DMS153 (cell line): ENCODE measurements around the gene ACOX1.
A peak's percentile ranks its signal among the peaks of the same experiment; 100 is the strongest.

Experiments
- DNase-seq: peaks from one replicate; lab custom pipeline; 2025; lab: John Stamatoyannopoulos, UW

The ACOX1 gene

DNA sequence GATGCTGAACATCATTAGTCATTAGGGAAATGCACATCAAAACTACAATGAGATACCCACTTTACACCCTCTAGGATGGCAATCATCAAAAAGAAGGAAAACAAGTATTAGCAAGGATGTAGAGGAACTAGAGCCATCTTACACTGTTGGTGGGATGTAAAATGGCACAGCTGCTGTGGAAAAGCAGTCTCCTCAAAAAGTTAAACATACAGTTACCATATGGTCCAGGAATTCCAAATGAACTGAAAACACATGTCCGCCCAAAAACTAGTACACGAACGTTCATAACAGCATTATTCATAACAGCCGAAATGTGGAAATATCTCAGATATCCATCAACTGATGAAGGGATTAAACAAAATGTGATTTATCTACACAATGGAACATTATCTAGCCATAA is 45.2 kb downstream of the ACOX1 start:
- DNase-seq = no peak

DNA sequence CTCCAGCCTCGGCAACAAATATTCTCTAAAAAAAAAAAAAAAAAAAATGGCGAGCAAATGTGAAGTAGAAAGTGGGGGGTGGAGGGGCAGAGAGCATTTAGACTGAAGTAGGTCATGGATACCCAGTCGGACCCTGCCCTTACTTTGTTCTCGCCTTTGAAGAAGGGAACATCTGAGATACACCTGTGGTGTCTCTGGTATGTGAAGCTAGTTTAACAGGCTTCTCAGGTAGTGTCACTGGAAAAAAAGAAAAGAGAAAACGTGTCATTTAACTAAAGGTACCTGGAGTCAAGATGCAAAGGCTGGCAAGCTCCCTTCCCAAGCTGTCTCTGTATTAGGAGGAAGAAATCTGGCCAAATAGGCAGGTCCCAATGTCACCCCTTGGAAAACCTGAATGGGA is 46.1 kb downstream of the ACOX1 start:
- no peak for DNase-seq

DNA sequence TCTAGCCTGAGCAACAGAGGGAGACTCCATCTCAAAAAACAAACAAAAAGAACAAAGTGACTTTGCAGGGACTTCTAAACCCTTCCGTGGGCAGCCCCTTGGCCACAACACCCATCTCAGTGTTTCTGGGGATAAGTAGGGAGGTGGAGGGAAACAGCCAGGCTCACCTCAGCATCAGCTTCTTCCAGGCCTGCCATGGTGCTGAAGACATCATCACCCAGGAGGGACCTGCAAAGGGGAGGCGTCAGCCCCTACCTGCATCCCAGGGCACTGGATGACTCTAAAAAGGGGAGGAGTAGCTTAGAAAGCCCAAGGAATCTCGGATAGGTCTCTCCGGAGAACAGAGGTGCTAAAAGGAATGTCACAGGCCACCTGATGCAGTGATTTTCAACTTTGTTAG is 47.9 kb downstream of the ACOX1 start:
- DNase-seq = no peak

DNA sequence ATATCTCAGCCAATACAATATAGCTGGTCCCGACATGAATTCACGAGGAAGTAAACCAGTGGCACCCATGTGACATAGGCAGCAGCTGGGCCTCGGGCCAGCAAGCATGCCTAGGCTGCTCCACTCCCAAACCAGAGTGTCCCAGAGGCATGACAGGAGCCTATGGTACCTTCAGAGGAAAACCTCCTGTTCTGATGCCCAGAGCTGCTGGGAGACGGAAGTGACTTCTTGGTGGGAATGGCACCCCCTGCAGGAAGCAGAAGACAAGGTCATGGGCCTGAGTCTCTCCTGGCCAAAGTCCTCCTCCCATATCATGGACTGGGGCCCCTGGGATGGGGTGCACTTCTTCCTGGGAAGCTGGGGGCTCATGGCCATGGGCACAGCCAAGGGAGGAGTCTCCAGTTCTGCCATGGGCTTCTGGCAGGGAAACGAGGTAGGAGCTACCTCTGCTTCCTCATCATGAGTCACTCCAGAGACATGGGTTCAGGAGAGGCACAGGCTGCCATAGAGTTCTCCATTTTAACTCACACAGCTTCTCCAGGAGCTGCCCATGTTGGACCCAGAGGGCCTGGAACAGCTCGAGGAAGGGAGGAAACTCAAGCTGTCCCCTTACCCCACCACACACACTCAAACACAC is 51.6 kb downstream of the ACOX1 start:
- DNase-seq = no peak

DNA sequence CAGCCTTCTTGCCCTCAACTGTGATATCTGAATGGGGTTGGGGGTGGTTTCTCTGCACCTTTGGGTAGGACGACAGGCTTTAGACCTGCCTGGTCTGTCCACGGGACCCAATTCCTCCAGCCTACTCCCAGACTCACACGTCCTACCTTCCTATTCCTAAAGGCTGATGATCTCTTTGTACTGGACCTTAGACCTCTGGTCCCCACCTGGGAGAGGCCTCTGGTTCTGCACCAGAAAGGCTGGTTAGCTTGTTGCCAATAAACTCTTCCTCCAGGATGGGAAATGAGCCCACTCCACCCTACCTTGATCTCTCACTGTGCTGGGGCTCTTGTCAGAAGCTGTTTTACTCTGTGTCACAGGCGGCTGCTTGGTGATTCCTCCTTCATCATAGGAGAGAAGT is 52.5 kb downstream of the ACOX1 start:
- DNase-seq = no peak

DNA sequence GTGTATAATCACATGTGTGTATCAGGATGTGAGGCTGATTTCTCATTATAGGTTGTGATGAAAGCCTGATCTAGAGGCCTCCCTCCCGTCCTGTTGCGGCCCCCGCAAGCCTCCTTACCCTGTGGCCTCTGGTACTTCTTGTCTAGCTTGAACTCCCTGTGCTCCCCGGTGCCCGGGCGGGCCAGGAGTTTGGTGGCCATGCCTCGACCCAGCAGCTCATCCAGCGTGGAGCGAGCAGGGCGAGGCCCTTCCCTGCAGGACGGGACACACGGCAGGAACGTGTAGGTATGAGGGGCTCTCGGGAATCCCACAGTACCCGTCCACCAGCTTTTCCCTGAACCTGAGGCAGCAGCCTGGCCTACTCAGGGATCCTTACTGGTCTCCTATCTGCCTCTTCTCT is 53.1 kb downstream of the ACOX1 start:
- DNase-seq = no peak

DNA sequence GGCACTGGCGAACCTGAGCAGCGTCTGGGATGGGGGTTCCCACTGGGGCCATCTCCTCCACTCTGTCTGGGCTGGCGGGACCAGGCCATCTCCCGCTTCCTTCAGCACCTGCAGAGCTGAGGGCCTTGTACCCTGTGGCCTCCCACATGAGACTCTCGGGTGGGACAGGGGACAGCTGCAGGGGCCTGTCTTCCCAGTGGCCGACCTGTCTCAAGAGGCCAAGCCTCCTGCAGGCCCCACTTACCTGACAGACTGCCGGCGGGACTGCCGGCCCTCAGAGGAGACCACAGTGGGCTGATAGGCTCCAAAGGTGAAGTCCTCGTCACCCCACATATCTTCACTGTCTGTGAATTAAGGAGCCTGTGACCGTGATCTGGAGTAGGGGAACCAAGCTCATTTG is 53.9 kb downstream of the ACOX1 start:
- DNase-seq = no peak

DNA sequence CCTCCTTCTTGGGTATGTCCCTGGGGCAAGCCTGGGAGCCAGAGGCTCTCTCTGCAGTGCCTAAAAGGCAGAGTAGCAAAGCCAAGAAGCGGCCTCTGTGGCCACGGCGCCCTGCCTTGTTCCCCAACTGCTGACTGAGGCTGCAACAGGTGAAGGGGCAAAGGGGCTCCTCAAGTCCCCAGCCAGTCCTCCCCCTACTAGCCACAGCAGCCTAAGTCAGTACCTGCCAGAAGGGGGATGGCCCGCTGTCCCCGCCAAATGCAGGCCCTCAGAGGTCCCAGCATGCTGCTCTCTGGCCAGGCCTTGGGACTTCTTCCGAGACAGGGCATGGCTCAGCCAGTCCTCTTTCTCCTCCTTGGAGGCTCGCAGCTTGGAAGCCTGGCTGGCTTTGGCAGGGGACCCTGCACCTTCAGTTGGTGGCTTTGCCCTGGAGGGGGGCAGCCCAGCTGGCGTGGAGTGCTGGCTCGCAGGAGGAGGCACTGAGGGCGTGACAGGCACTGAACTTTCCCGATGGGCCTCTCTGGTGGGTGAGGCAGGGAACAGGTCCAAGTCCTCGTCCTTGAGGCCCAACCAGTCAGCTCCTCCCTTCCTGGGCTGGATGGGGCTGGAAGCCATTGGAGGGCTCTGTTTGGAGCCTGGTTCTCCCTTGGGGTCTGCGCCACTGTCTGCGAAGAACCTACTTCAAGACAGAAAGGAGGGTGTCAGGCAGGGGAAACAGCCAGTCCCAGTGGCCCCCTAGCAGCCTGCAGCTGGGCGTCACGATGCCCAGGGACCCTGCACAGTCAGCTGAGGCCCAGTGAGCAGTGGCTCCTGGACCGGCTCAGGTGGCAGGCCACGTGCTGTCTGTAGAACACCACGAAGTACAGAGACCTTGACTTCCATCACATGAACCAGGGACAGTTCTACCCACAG is 55.7 kb downstream of the ACOX1 start:
- no peak for DNase-seq

DNA sequence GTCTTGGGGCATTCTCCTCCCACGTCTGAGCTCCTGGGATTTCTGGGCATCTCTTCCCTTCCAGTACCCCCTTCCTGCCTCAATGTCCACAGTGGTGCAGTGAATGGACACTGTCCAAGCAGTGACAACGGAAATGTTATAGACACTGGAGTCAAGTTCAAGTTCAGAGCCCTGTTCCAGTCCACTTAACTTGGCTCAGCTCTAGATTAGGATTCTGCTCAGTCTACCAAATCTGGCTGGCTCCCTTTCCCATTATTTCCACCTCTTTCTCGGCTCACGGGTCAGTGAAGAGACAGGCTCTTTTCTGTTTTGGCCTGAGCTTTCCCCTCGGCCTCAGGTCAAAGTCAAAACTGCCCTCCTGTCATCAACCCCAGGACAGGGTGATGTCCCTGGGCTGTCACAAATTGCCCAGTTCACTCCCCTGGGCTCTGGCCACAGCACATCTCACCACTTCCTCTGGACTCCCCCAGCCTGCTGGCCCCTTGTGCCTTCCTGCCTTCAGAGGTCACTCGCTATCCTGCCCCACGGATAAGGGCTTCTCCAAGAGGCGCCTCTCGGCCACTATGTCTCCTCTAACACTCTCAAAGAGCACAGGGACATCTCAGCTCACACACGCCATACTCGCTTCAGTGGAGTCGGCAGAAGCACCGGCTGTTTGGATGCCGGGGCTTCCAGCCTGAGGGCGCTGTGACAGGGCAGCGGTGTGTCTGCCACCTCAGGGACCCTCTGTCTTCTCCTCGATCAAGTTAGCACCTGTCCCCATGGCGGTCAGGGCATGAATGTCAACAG is 56.6 kb downstream of the ACOX1 start:
- DNase-seq = no peak

DNA sequence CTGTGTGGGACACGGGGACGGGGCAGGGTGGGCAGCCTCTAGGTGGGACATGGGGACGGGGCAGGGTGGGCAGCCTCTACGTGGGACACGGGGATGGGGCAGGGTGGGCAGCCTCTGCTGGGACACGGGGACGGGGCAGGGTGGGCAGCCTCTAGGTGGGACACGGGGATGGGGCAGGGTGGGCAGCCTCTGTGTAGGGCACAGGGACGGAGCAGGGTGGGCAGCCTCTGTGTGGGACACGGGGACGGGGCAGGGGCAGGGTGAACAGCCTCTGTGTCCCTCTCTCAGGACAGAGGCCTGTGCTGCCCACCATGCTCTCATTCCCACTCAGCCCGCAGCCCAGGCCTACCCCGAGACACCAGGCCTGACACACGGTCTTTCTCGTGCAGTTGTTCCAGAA is 57.4 kb downstream of the ACOX1 start:
- no peak for DNase-seq

DNA sequence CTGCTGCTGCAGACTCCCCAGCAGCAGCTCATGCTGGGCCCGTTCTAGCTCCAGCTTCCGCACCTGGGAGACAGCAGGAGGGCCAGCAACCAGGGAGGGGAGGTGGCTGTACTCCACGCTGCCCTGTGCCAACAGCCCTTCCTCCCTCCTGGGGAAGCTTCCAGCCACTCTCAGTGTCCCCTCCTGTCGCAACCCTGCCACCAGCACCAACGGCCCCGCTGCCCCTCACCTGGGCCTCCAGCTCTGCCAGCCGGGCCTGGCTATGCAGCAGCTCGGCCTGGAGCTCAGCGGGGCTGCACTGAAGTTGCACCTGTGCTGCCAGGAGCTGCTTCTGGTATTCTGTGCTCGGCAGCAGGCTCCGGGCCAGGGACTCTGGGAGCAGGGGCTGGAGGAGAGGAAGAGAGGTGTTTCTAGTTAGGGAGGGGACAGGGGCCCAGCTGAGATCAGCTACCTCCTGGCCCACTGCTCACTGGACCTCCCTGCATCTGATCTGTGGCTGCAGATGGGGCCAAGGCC is 58.9 kb downstream of the ACOX1 start:
- DNase-seq = no peak

DNA sequence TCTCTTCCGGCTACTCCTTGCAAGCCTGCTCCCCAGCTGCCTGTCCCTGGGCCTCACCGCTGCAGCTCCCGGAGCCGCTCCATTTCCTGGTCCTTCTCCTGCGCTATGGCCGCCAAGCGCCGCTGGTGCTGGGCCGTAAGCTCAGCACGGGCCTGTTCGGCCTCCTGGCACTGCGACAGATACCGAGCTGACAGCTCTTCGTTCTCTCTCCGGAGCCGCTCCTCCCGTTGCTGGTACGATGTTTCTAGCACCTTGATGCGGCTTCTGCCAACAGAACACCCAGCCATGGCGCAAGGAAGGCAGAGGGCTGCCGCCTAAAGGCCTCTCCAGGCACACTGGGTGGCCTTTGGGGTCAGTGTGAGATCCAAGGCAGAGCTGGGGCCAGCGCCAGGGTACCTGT is 59.4 kb downstream of the ACOX1 start:
- no peak for DNase-seq

DNA sequence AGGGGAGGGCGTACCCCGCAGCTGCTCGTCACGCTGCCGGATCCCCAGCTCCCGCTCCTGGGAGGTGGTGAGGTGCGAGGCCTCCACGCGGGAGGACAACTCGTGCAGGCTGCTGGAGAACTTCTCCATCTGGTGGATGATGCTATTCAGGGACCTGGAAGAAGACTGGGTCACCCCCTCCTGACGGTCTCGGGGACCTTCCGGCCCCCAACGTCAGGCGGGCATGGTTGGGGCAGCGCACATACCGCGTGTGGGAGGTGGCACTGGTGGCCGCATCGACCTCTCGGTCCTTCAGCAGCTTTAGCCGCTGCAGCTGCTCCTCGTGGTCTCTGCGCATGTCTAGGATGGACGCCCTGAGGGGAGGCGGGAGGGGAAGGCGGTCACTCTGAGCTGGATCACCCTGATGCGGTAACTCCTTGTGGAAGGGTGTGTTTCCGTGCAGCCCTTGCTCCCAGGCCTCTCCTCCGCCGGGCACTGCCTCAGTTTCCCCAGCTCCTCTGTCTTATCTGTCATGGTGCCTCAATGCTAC is 61.0 kb downstream of the ACOX1 start:
- no peak for DNase-seq

DNA sequence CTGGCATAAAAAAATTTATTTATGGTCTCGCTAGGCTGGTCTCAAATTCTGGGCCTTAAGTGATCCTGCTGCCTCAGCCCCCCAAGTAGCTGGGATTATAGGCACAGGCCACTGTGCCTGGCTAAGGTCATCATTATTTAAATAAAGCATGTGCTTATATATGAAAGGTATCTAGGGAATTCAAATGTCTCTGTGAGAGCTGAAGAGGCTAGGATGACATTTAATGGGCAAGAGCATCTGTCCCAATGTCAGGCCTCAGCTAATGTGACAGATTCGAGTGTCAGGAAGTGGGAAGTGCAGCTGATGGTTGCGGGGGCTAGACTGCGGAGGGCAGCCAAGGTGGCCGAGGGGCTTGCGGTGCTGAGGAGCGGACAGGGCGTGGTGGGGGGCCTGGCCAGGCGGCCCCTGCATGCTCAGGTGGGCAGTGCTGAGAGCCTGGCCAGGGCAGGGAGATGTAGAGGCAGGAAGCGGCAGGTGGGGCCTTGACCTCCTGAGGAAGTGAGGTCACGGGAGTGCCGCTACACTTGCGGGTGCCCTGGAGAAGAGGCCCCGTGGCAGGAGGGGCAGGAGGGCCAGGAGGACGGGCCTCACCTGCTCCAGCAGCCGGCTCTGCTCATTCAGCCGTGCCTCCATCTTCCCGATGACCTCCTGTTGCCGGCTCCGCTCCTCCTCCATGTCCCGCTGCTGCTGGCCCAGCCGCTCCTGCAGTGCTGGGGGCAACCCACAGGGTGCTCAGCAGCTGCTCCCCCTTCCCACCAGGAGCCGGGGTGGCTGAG is 61.6 kb downstream of the ACOX1 start:
- DNase-seq = no peak

DNA sequence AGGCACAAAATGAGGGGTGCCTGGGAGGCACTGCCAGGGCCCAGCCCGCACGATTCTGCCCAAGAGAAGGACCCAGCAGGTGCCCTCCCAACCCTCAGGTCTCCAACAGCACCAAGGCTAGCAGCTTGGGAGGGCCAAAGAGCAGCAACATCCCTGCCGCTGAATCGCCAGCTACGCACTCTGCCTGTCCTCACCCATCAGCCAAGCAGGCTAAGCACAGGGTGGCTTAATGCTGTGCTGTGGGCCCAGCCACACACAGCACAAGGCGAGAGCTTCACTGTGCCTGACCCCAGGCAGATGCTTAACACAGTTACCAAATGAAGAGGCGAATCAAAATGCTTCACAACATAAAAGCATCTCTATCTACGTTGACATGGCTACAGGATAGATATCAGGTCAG is 63.7 kb downstream of the ACOX1 start:
- DNase-seq = no peak

DNA sequence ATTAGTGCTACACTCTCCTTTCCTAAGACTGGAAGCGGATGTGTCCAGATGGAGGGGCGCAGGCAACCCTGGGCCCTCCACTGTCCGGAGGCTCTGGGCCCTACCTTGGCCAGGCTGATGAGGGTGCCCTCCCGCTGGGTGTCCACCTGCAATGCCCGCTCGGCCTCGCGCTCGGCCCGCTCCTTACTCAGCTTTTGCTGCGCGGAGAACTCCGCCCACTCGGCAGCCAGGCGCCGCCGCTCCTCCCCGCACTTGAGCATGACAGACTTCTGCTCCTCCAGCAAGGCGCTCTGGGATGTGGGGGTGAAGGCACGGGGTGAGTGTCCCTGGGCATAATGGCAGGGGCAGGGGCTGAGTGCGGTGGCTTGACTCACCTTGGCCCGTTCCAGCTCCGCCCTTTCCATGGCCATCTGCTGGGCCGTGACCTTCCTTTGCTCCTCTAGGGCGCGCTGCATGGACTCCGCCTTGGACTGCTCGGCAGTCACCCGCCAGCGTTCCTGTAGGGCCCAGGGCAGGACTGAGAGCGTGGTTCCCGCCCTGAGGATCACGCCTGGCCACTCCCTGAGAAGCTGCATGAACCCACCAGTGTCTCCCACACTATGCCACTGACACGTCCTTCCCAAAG is 64.2 kb downstream of the ACOX1 start:
- no peak for DNase-seq

DNA sequence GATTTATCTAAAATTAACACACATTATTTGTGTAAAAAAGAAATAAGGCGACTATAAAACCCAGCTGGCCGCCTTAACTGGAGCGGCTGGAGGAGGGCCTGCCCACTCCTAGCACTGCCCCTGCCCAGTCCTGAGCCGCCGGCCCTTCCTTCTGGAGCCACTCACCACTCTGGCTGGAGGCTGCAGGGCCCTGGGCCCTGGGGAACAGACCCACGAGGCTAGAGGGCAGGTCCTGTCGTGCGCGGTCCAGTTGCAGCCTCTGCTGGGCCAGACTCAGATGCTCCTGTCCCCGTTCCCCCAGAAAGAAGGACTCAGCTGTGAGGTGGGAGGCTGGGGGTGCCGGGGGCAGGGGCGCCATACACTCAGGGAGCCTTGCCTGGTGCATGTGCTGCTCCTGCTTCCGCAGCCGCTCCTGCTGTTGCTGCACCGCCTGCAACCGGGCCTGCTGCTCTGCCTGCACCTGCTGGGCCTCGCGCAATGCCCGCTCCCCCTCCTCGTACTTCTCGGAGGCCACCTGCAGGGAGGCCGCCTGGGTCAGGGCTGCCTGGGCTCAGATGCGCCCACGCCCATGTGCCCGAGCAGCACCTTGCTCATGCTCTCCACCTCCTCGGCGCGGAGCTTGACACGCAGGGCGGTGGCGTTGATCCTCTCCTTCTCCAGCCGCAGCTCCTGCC is 65.3 kb downstream of the ACOX1 start:
- DNase-seq = no peak

DNA sequence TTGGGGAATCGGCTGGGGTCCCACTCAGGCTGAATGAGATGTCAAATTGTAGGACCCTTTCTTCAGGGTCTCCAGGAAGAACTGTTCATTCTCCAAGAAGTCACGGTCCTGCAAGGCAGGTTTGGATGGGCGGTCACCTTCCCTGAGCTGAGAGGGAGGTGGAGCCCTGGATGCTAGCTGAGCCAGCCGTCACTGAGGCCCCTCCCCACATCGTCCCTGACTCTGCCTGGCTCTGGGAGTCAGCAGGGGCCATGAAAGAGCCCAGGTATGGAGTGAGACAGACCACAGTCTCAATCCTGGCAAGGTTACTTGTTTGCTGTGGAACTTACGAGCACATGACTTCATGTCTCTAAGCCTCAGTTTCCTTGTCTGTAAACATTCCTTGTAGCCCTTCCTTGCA is 68.3 kb downstream of the ACOX1 start:
- peak; percentile 16 for DNase-seq

DNA sequence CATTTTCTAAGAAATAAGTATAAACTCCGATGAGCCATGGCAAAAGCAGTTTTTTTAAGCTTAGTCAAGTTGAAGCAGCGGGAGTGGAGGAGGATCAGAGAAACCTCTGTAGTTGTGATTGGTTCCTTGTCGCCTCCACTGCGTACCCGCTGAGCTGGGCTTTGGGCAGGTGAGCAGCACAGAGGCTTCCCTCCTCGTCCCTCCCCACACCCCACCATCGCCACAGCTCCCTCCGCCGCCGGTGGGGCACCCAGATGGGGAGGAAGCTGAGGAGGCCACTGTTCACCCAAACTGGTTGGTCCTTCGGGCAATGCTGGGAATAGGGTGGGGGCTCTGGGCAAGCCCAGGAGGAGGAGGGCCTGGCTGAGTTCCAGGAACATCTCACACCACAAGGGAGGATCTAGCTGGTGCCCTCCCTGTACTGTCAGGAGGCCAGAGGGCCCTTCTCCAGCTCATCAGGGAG is 69.1 kb downstream of the ACOX1 start:
- peak; percentile 40 for DNase-seq

DNA sequence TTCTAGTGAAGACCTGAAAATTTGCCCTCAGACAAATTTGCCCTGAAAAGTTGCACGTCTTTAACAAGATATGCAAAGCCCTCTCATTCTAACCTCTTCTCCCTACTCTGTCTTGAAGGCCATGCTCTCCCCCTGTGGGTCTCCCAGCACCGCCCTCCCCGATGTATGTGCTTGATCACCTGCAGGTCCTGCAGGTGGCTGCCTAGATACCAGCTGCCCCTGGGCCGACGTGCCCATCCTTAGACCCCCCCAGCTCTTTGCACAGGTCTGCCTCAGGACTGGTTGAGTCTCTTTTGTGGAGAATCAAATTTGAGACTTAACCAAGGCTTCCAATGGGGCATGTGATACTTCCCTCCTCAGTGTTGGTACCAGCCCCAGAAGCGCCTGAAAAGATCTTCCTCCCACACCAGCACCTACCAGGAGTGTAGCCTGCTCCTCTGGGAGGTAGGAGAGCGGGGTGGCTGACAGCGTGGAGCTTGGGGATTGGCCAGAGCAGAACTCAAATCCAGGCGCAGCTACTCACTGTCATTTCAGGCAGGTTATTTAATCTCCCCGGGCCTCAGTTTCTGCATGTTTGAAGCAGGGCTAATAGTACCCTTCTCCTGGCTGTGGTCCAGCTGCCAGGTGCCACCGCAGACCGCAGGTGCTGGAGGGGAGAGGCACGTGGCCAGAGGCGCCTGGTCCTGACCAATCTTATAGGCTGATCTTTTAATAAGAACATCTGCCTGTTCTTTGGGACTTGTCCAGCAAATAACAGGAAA is 69.7 kb downstream of the ACOX1 start:
- peak; percentile 77 for DNase-seq
